Stomach smooth muscle (tissue), 2 donors: ENCODE measurements around the gene FOLR1.

Experiments used
- H3K27ac ChIP-seq: one replicate; pipeline ENCODE4 v1.7.0; 2013; ENCODE audit warnings: mild to moderate bottlenecking, low read length, inconsistent platforms
- H3K27me3 ChIP-seq, 2 donors: one replicate each; pipeline ENCODE4 v1.7.0; 2013; ENCODE audit warnings: low read length in 2 of 2; ENCODE audit not compliant: insufficient read depth in 2 of 2, control insufficient read depth in 1 of 2
- H3K36me3 ChIP-seq, 2 donors: one replicate each; pipeline ENCODE4 v1.7.0; 2013; ENCODE audit warnings: low read length in 2 of 2; ENCODE audit not compliant: control insufficient read depth in 2 of 2, insufficient read depth in 2 of 2
- H3K4me1 ChIP-seq: one replicate; pipeline ENCODE4 v1.7.0; 2013; ENCODE audit warnings: low read length; ENCODE audit not compliant: control insufficient read depth, insufficient read depth
- H3K4me3 ChIP-seq, 2 donors: one replicate each; pipeline ENCODE4 v1.7.0; 2013; ENCODE audit warnings: low read length in 2 of 2
- H3K9ac ChIP-seq, 2 donors: one replicate each; pipeline ENCODE4 v1.7.0; 2013; ENCODE audit warnings: low read length in 2 of 2, mild to moderate bottlenecking in 1 of 2
- H3K9me3 ChIP-seq, 2 donors: one replicate each; pipeline ENCODE4 v1.7.0; 2013; ENCODE audit warnings: low read length in 2 of 2; ENCODE audit not compliant: control insufficient read depth in 2 of 2
- donor health status: healthy.
- donor health status: Pancreatic carcinoma.

FOLR1 gene

GRCh38 chr11:72244060-72244360 is 52.1 kb downstream of the FOLR1 start, which contains the start of gene PHOX2A:
TSS of gene PHOX2A (minus strand) at chr11:72244176. CDS start at chr11:72244004, 172 bp downstream.
- Histone ChIP-seq H3K27ac (no peak within 1 kb of the TSS), H3K9ac (no peak within 1 kb of the TSS), H3K4me3 (no peak within 1 kb of the TSS), H3K36me3 (no peaks in the 10 kb centered on the region), H3K27me3 (peaks cover 52 to 56% of the 10 kb centered on the region in 2 donors), H3K4me1 (peaks cover 29% of the 10 kb centered on the region), H3K9me3 (no peaks in the 10 kb centered on the region)

GRCh38 chr11:72244361-72245262 is 52.7 kb downstream of the FOLR1 start:
- peaks cover 23% of the 10 kb centered on the region for H3K4me1 ChIP-seq
- H3K4me3 ChIP-seq = no peak overlapping the region
- H3K9ac ChIP-seq = no peak overlapping the region
- H3K9me3 ChIP-seq = no peaks in the 10 kb centered on the region
- H3K27me3 ChIP-seq = peaks cover 52 to 57% of the 10 kb centered on the region in 2 donors
- no peak overlapping the region for H3K27ac ChIP-seq
- no peaks in the 10 kb centered on the region for H3K36me3 ChIP-seq

DNA sequence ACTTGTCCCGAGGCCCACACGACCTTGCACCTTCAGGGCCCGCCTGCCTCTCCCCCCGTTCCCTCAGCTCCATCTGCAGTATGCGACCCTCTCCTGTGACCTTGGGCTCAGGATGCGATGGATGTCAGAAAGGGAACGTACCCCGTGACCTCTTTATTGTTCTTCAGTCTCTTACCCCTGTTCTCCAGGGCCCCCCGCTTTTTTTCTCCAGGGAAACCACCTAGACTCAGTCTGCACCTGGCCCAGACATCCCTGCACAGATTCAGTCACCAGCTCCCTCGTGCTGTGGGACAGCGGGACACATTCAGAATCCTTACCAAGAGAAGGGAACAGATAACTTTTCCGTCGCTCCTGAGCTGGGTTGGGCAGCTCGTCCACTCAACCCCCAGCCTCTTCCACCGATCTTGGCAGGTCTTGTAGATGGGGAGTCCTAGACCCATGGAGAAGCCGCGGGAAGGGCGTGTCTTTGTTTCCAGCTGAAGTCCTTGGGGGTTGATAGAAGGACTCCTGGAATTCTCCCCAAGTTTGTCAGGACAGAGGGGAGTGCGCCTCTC is 53.4 kb downstream of the FOLR1 start:
- H3K27me3 ChIP-seq = peaks cover 52 to 62% of the 10 kb centered on the region in 2 donors
- H3K4me3 ChIP-seq = no peak overlapping the region
- H3K36me3 ChIP-seq = no peaks in the 10 kb centered on the region
- no peak overlapping the region for H3K27ac ChIP-seq
- no peaks in the 10 kb centered on the region for H3K9me3 ChIP-seq
- H3K9ac ChIP-seq = no peak overlapping the region
- peaks cover 15% of the 10 kb centered on the region for H3K4me1 ChIP-seq
